ENCODE data around the gene INPP5B.

DNA sequence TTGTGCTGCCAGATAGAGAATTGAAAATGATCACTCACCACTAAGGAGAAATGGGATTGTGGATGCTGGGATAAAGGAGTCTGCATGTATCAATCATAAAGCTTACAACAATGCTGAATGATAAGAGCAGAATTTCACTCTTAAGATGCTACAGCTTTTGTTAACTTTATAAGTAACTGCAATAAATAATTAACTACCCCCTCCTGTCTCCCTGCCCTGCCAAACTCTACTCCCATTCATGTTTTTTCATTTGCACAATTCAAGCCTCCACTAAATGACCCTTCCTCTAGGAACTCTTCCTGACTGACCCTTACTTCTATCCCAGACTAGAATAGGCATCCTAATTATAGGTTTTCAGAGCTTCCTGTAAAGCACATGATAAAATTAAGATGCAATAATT lies 102.3 kb downstream of the INPP5B start:
- TF ChIP-seq, protein P1, sequence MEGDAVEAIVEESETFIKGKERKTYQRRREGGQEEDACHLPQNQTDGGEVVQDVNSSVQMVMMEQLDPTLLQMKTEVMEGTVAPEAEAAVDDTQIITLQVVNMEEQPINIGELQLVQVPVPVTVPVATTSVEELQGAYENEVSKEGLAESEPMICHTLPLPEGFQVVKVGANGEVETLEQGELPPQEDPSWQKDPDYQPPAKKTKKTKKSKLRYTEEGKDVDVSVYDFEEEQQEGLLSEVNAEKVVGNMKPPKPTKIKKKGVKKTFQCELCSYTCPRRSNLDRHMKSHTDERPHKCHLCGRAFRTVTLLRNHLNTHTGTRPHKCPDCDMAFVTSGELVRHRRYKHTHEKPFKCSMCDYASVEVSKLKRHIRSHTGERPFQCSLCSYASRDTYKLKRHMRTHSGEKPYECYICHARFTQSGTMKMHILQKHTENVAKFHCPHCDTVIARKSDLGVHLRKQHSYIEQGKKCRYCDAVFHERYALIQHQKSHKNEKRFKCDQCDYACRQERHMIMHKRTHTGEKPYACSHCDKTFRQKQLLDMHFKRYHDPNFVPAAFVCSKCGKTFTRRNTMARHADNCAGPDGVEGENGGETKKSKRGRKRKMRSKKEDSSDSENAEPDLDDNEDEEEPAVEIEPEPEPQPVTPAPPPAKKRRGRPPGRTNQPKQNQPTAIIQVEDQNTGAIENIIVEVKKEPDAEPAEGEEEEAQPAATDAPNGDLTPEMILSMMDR (conservative IDR thresholded peaks at IDR 0.05 in 1 of 2, IDR thresholded peaks at IDR 0.05 in 1 of 2; ENCODE audit: low read depth in 1 of 2, low read length in 2 of 2): no peak
- TF ChIP-seq EZH2 (IDR thresholded peaks at IDR 0.05; ENCODE audit: low read length, missing control alignments): no peak
